Stimulated activated CD4-positive, alpha-beta T cell treated with anti-CD3 and anti-CD28 coated beads, Interleukin-4, amount 100 ng/mL, for 1 hour (primary cell): ENCODE data around the gene SH3BP4.

Experiments
- DNase-seq: peaks from one replicate; pipeline ENCODE4 v3.0.0-alpha.2; 2020

SH3BP4 gene, protein sequence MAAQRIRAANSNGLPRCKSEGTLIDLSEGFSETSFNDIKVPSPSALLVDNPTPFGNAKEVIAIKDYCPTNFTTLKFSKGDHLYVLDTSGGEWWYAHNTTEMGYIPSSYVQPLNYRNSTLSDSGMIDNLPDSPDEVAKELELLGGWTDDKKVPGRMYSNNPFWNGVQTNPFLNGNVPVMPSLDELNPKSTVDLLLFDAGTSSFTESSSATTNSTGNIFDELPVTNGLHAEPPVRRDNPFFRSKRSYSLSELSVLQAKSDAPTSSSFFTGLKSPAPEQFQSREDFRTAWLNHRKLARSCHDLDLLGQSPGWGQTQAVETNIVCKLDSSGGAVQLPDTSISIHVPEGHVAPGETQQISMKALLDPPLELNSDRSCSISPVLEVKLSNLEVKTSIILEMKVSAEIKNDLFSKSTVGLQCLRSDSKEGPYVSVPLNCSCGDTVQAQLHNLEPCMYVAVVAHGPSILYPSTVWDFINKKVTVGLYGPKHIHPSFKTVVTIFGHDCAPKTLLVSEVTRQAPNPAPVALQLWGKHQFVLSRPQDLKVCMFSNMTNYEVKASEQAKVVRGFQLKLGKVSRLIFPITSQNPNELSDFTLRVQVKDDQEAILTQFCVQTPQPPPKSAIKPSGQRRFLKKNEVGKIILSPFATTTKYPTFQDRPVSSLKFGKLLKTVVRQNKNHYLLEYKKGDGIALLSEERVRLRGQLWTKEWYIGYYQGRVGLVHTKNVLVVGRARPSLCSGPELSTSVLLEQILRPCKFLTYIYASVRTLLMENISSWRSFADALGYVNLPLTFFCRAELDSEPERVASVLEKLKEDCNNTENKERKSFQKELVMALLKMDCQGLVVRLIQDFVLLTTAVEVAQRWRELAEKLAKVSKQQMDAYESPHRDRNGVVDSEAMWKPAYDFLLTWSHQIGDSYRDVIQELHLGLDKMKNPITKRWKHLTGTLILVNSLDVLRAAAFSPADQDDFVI

DNA sequence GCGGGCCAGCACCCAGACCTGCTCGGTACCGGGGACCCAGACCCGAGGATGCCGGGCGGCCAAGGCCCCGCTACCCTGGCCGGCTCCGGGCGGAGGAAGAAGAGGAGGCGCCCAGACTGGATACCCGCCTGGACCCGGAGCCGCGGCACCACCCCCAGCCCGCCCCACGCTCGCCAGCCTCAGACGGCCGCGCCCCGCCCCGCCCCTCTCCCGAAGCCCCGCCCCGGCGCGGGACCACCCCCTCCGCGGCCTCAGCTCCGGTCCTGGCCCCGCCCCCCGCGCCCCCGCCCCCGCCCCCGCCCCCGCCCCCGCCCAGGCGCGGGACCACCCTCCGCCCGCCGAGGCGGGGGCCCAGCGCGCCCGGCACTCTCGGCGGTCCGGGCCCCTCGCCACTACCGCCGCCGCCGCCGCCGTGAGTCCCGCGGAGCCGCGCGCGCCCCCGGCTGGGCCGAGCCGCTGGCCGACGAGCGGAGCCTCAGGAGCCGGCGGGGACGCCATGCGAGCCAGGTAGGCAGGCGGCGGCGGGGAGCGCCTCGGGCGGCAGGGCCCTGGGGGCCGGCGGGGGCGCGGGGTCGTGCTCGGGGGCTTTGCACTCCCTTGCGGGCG, at the start of gene SH3BP4:
Gene SH3BP4, plus strand, starts transcription at position 354 of the 606 bp plus-strand sequence. CDS start 82,986 bp downstream, outside the sequence.
- DNase-seq, result peak; percentile 45

DNA sequence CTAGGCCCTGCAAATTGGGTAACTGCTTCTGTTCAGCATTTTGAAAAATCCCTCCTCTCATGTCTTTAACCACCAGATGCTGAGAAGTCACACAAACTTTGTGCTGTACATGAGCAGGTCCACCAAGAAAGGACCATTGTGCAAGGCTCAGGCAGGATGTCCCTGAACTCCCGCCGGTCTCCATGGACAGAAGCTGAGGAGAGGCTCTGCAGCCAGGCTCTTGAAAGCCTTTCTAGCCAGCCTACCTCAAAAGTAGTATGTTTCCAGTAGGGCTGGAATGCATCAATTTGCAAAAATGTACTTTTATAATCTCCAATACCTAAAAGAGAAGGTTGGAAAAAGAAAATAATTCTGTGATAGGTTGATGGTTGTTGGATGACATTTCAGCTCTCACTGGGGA, 47.0 kb upstream of the SH3BP4 start:
- no peak for DNase-seq

DNA sequence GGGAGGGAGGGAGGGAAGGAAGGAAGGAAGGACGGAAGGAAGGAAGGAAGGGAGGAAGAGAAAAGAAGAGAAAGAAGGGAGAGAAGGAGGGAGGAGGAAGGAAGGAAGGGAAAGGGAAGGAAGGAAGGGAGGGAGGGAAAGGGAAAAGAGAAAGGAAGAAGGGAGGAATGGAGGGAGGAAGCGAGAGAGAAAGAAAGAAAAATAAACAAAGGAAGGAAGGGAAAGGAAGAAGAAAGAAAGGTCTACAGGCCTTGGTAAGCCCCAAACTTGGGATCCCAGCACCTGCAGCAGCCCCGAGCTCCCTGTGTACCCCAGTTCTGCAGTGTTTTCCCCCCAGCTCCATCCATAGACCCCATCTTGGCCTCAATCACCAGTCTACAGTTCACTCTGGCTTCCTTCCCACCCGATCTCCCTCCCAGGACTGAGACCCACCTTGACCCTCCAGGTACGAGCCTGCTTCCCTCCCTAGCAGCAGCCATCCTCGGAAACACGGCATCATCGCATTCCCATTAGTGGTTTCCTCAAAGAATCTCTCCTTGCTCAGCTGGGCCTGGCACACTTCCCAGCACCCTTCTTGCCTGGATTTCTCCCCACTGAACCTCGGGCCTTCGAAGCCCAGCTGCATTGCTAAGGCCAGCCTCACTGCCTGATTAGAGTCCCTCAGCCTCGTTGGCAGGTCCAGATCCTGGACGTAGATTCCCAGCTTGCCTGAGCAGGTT, 46.1 kb upstream of the SH3BP4 start:
- no peak for DNase-seq

DNA sequence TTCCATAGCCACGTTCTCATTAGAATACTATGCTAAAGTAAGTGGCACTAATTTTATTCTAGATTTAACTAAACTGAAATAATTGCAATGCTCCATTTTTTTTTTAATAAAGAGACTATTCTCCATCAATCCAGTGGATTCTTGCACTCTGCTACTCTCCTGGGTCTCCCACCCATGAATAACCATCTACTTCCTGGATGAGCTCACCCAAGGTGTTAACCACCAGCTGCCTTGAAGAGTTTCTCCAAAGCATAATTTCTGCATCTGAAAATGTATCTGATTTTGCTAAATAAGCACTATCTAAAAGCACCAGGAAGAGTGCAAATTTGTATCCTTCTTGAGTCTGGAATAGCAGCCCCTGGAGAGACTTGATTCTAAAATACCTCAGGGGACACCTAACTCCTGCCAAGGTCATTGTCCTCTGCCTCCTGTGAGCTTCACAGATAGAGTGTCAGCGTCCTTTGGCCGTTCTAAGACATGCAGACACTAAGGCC, 41.6 kb upstream of the SH3BP4 start:
- no peak for DNase-seq

DNA sequence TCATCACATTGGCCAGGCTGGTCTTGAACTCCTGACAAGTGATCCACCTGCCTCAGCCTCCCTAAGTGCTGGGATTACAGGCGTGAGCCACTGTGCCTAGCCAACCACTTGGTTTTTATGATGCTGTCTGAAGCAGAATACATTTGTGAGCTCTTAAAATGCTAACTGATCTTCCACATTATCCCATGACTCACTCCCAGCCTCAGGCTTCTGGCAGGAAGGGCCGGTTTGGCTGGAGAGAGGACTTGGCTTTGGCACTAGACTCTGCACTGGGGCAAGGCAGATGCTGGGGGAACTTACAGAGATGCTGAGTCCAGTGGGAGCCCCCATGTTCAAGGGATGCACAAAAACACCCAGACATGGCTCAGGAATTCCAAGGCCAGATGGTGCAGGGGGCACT, 40.5 kb upstream of the SH3BP4 start:
- DNase-seq, result no peak

DNA sequence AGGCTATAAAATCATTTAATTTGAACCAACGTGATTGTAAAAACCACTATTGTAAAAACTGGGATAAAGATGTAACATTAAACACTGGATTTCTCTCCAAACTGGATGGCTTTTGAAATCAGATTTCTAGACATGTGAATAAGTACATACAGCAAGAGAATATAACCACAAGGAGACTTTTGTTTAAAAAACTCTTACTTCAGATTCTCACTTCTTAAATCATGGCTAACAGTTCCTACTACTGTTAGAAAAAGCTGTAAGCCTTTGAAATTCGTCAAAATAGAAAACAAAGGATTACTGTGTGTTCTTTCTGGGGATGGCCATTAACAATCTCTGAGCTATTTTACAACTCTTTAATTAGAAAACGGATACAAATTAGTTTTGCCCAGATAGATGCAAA, 39.4 kb upstream of the SH3BP4 start:
- no peak for DNase-seq

DNA sequence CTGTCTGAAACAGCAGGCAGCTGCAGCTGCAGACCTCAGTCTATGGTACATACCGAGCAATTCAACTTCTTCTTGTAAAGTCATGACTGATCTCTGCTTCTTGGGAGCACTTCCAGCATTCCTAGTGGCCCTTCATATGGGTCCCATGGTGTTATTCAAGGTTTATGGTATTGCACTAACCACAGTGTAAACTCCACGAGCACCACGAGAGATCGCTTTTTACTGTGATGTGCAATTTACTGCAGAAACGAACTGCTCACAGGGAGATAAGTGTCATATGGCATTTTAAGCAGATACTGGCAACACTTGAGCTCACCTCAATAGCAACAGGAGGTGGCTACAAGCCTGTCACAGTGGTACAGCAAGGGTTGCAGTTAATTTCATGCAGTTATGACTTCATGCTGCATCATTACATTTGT, 38.6 kb upstream of the SH3BP4 start:
- no peak for DNase-seq

DNA sequence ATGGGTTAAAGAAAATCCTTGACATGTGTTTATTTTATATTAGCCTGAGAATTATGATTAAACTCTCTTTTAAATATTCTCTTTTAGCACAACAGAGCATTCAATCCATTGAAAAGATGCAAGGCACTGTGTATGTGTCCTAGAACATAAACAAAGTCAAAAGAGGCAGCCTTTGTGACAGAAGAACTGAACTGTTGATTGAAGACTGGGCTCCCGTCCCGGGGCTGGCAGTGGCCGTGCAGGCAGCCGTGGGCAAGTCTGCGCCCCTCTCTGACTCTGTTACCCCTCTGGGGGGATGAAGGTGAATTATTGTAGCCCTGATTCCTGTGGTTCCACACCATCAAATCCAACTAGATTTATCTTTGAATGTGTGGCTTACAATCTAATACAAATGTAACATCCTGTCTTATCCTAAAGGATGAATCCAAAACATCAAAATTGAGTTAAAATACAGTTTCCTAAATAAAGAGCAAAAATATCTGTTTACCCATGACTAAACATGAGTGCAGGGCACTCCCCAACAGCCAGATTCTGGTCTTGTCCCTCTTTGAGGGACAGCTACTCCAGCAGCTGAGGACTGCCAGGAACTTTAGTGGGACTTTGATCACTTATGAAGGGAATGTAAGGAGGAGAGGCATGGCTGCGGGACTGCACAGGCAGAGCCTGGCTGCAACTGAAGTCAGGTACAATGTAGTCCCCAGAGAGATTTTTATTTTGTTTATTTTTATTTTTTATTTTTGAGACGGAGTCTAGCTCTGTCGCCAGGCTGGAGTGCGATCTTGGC, 37.3 kb upstream of the SH3BP4 start:
- DNase-seq, result no peak

DNA sequence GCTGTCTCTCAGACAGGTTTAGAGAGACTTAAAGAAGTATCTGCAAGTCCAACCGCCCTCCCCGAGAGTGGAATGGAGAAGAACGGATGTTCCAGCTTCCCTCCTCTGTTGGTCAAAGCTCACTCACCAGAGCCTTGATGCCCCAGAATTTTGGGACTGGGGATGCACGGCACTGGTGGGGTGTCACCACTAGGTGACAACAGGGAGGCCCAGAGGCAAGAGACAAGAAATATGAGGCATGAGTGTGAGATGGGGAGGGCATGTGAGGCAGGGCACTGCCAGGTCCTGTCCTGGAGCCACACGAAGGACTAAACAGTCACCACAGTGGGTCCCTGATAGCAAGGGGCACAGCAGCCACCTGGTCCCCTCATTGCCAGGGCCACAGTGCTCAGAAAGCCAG, 35.1 kb upstream of the SH3BP4 start:
- DNase-seq, result no peak

DNA sequence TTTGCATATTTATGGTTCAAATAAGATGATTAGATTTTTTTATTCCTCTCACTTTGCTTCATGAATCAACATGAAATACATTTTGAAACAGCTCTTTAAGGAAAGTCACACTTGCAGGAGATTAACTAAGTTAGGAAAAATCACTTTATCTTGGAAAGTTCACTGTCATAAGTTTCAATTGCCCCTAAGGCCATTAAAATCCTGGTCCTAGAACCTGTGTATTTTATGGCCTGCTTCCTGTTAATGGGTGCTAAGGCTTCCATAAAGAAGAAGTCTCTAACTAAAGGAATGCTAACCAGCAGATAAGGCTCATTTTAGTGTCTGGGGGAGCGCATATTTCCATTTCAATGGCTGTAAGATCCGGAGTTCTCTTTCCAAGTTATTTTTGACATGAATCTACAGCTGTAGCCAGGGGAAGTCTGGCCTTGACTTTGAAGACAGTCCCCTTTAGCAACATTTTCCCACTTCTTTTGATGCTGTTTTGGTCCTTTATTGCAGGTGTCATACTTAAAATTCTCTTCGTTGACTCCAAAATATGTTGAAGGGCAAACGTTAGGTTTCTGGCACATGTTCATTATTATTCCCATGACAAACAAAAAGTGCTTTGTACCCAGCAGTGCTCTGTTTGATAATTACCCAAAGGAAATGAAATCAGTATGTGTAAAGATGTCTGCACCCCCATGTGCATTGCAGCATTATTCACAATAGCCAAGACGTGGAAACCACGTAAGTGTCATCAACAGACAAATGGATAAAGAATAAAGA, 34.4 kb upstream of the SH3BP4 start:
- no peak for DNase-seq

DNA sequence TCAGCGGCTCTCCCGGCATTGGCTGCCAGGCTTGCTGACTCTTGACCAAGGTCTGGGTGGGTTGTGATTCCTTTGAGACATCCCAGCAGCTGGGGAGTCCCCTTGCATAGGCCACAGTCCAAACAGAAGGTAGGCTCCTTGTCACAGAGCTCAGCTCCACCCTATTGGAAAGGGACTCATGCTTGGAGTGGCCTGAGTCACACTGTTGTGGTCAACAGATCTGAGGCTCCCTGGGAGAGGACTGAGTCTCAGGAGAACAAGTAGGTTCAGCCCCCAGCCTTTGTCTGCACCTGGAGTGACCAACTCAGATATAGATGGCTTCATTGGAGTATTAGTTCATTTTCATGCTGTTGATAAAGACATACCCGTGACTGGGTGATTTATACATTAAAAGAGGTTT, 32.1 kb upstream of the SH3BP4 start:
- DNase-seq, result no peak

DNA sequence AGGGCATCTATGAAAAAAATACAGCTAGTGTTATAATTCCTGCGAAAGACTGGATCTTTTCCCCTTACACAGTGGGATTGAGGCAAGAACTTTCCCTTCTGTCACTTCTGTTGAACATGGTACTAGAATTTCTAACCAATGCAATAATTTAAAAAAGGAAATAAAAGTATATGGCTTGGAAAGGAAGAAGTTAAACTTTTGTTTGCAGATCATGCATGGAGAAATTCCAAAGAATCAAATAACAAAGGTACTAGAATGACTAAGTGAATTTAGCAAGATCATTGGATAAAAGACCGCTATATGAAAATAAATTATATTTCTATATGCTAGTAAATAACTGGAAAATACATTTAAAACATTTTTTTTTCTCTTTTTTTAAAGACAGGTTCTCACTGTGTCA, 31.0 kb upstream of the SH3BP4 start:
- DNase-seq, result no peak

DNA sequence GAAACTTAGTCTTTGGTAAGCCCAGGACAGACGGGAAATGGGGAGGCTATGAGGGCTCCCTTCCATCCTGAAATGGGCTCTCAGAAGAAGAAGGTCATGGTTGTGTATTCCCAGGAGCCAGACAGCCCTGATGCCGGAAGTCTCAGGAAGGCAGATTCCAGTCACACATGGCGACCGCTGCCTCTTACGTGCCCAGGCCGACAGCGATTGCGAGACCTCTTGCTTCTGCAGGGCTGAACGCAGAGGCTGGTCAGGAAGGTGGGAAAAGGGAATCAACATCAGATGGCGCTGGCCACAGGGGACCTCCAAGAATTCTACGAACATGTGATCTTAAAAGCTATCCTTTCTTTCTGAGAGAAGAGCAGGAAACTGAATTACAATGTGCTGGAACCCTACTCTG, 22.8 kb upstream of the SH3BP4 start:
- no peak for DNase-seq

DNA sequence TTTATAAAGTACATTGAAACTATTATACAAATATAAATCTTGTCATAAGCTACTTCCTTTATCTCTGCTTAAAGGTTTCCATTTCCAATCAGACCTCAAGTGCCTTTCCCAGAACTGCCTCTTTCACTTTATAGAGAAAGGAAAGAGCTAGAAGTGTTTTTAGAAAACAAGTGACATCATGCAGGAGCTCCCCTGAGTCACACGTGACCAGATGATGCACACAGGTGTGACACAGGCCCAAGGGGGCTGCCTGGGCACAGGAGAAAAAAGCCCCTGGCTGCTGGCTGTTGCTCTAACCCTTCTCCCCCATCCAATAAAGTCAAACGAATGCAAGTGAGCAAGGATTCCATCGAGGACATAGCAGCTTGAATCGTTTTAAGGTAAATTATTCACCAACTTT, 21.4 kb upstream of the SH3BP4 start:
- DNase-seq, result no peak

DNA sequence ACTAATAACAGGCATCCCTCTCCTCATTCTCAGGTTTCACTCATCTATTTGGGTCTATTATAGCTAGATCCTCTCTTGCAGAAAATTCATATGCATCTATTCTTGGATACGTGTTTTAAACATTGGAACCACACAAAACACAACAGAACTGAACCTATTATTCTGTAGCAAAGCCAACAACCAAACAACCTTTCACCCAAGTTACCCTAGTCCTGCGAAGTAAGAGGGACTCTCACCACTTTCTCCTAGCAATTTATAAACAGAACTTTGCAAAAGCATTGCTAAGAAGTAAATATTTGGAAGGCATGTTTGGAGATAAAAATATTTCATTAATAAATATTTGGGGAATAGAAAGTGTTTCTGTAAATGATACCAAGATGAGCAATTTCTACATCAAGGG, 20.4 kb upstream of the SH3BP4 start:
- no peak for DNase-seq

DNA sequence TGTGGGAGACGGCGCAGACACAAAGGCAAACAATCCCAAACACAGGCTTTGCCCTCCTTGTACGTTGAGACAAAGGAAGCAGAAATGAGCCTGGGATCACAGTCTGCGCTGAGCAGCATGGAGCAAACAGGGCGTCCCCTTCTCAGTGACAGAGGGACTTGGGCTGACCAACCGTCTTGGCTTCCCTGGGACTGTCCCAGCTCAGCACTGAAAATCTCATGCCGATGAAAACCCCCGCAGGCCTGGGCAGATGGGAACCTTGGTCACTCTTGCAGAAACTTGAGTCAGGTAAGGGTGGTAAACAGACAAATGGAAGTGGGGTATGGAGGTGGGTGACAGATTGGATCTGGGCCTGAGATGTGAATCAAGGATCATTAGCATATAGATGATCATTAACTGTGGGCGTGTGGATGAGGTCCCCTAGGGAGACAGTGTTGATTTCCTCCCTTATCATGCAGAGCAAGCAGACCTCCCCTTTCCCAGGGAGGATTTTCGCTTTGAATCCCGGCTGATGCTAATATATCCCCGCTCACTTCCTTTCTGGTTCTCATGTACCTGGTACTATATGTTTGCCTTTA, 19.1 kb upstream of the SH3BP4 start:
- DNase-seq, result no peak

DNA sequence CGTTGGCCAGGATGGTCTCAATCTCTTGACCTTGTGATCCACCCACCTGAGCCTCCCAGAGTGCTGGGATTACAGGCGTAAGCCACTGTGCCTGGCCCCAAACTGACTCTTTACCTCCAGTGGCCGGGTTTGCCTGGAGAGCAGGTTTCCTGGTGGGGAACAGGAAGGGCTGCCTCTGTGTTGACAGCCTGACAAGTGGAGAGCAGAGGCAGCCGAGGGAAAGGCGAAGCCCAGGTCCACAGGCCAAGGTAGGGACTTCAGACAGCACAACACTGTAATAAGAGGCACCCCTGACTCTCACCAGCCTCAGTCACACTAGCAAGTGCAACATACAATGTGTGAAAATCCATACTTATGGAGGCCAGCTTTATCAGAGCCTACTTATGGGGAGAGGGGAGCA, 16.5 kb upstream of the SH3BP4 start:
- no peak for DNase-seq

DNA sequence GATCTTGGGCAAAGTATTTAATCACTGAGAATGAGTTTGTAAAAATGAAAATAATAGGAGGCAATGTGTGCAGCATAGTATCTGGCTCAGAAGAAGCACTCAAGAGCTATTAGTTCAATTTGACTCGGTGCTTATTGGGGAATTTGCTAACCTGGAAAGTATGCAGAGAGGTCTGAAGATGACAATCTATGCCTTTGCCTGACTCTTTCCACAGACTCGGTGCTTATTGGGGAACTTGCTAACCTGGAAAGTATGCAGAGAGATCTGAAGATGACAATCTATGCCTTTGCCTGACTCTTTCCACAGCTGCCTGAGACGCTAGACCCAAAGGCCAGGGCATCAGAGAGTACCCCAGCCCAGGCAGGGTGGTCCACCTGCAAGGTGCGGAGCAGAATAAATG, 12.2 kb upstream of the SH3BP4 start:
- DNase-seq, result no peak

DNA sequence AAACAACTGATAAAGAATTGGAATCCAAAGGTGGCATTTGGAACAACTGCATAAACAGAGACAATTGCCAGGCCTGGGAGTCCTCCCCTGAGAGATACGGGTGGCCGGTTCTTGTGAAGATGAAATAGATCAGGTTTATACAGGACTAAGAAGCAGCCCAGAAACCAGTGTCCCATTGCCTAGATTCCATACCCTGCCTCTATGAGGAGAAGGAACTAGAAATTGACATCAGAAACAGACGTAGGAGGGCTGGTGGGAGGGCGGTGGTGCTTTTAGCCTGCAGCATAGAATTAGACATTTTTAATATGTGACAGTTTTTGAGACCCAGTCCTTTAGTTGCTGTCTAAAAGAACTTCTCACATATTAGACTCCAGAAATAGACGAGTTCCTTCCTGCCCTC, 11.8 kb upstream of the SH3BP4 start:
- no peak for DNase-seq

DNA sequence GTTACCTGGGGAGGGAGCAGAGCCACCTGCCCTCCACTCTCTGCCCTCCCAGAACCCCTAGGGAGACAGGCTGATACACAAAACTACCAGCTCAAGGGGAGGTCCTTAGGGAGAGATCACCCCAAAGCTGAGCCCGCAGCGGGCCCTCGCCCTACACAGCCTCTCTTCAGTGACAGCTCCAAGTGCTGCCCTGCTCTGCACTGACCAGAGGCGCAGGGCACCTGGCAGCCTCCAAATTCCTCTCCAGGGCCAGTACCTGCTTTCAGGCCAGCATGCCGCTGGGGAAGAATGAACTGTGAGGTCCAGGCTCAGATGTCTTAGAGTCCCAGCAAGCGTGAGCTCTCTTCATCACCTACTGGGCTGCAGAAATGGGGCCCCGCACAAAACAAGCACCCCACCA, 11.3 kb upstream of the SH3BP4 start:
- no peak for DNase-seq
